Measurements from ENCODE around the gene ERCC5. TPM values are rescaled to one million over a fixed set of nuclear protein-coding genes. Genes with fewer than 3 reads are reported as not detected.

The ERCC5 gene
- total and polyA plus RNA-seq, 2 donors (not counting 1 experiment from before 2014, with no cell fraction given), result 34.7 to 88.3 TPM

GRCh38 chr13:102862624-102863210 is 16.9 kb downstream of the ERCC5 start:
- no peak overlapping the region for H3K9ac ChIP-seq (ENCODE audit: low read length)
- Mint-ChIP-seq H3K4me3 (no peak overlapping the region), H3K27ac (no peak overlapping the region), H3K4me1 (peaks cover 3% of the 10 kb centered on the region), H3K9me3 (ENCODE audit: insufficient read depth) (no peaks in the 10 kb centered on the region), H3K27me3 (no peaks in the 10 kb centered on the region)
- H3K9me3 ChIP-seq (ENCODE audit: control extremely low read depth in 1 of 3, control insufficient read depth in 2 of 3, insufficient read depth in 1 of 3, low read length in 2 of 3), result no peaks in the 10 kb centered on the region
- WGBS (ENCODE audit: insufficient coverage), result 99% methylated on average over 9 of the region's 13 CpGs
- ChIA-PET CTCF (interaction anchor here (1.9 kb wide), 1 partner anchor 7 kb away, joined by 5 read pairs; no protein-coding TSS in a partner anchor), POLR2A (no interaction called here)
- H3K27ac ChIP-seq (ENCODE audit: low read length in 2 of 2), result no peak overlapping the region
- H4K20me1 ChIP-seq (ENCODE audit: control insufficient read depth, insufficient read depth, low read length, poor library complexity, severe bottlenecking), result peaks cover 14% of the 10 kb centered on the region
- intact Hi-C loops (cut with micrococcal nuclease), result no loop called here
- no peak for TF ChIP-seq EZH2 (IDR thresholded peaks at IDR 0.05; ENCODE audit: borderline replicate concordance, insufficient read depth, low read depth, low read length, poor library complexity, severe bottlenecking)
- TF ChIP-seq CTCF (IDR thresholded peaks at IDR 0.05), result no peak
- H3K27me3 ChIP-seq (replicated peaks in 1 of 4; ENCODE audit: control extremely low read depth in 1 of 4, control insufficient read depth in 3 of 4, insufficient read depth in 4 of 4, low read length in 3 of 4), result no peaks in the 10 kb centered on the region
- DNase-seq (no peak), ATAC-seq (ENCODE audit: low read depth) (no peak)
- no peaks in the 10 kb centered on the region for H3K4me1 ChIP-seq (ENCODE audit: control insufficient read depth in 2 of 2, insufficient read depth in 2 of 2, low read length in 2 of 2)
- no peak overlapping the region for H2AFZ ChIP-seq (ENCODE audit: insufficient read depth, low read depth, low read length, poor library complexity, severe bottlenecking)
- peaks cover 21 to 94% of the 10 kb centered on the region in 2 experiments for H3K36me3 ChIP-seq (replicated peaks in 1 of 2; ENCODE audit: control extremely low read depth in 1 of 2, control insufficient read depth in 1 of 2, extremely low read depth in 1 of 2, insufficient read depth in 2 of 2, low read length in 1 of 2)
- H3K4me2 ChIP-seq (replicated peaks; ENCODE audit: low read depth, low read length, poor library complexity, severe bottlenecking), result no peak overlapping the region
- peaks cover 23% of the 10 kb centered on the region for H3K79me2 ChIP-seq (ENCODE audit: control insufficient read depth, insufficient read depth, low read length)
- no peak overlapping the region for H3K4me3 ChIP-seq (ENCODE audit: control extremely low read depth in 1 of 5, extremely low read depth in 1 of 5, insufficient read depth in 1 of 5, low read depth in 2 of 5, low read length in 4 of 5)

GRCh38 chr13:102863590-102863989 is 17.8 kb downstream of the ERCC5 start:
- peaks cover 3% of the 10 kb centered on the region for H3K4me1 Mint-ChIP-seq

More at GRCh38 chr13:102863590-102863989, 17.8 kb downstream of the ERCC5 start:
- 100% methylated on average over 3 of the region's 4 CpGs for WGBS (ENCODE audit: insufficient coverage)
- Histone ChIP-seq H3K27ac (ENCODE audit: low read length in 2 of 2) (no peak overlapping the region), H3K9ac (ENCODE audit: low read length) (no peak overlapping the region), H3K79me2 (ENCODE audit: control insufficient read depth, insufficient read depth, low read length) (peaks cover 23% of the 10 kb centered on the region), H3K9me3 (ENCODE audit: control extremely low read depth in 1 of 3, control insufficient read depth in 2 of 3, insufficient read depth in 1 of 3, low read length in 2 of 3) (no peaks in the 10 kb centered on the region), H3K4me3 (ENCODE audit: control extremely low read depth in 1 of 5, extremely low read depth in 1 of 5, insufficient read depth in 1 of 5, low read depth in 2 of 5, low read length in 4 of 5) (no peak overlapping the region), H4K20me1 (ENCODE audit: control insufficient read depth, insufficient read depth, low read length, poor library complexity, severe bottlenecking) (peaks cover 6% of the 10 kb centered on the region), H3K36me3 (replicated peaks in 1 of 2; ENCODE audit: control extremely low read depth in 1 of 2, control insufficient read depth in 1 of 2, extremely low read depth in 1 of 2, insufficient read depth in 2 of 2, low read length in 1 of 2) (peaks cover 16 to 93% of the 10 kb centered on the region in 2 experiments), H3K4me2 (replicated peaks; ENCODE audit: low read depth, low read length, poor library complexity, severe bottlenecking) (no peak overlapping the region), H3K27me3 (replicated peaks in 1 of 4; ENCODE audit: control extremely low read depth in 1 of 4, control insufficient read depth in 3 of 4, insufficient read depth in 4 of 4, low read length in 3 of 4) (no peaks in the 10 kb centered on the region), H2AFZ (ENCODE audit: insufficient read depth, low read depth, low read length, poor library complexity, severe bottlenecking) (no peak overlapping the region), H3K4me1 (ENCODE audit: control insufficient read depth in 2 of 2, insufficient read depth in 2 of 2, low read length in 2 of 2) (no peaks in the 10 kb centered on the region)
- no peak for TF ChIP-seq CTCF (IDR thresholded peaks at IDR 0.05)
- TF ChIP-seq EZH2 (IDR thresholded peaks at IDR 0.05; ENCODE audit: borderline replicate concordance, insufficient read depth, low read depth, low read length, poor library complexity, severe bottlenecking), result no peak
- intact Hi-C loops (cut with micrococcal nuclease), result no loop called here
- H3K9me3 Mint-ChIP-seq (ENCODE audit: insufficient read depth), result no peaks in the 10 kb centered on the region
- no peak overlapping the region for H3K27ac Mint-ChIP-seq
- ATAC-seq (ENCODE audit: low read depth) (no peak), DNase-seq (no peak)
- no peaks in the 10 kb centered on the region for H3K27me3 Mint-ChIP-seq
- H3K4me3 Mint-ChIP-seq, result no peak overlapping the region
- CTCF ChIA-PET, result interaction anchor here (1.7 kb wide), 1 partner anchor 284 kb away, joined by 5 read pairs; no protein-coding TSS in a partner anchor
- POLR2A ChIA-PET, result no interaction called here
